Left lung (tissue), 10 donors: ENCODE measurements around the gene ANKRD18A. TPM values are rescaled to one million over a fixed set of nuclear protein-coding genes. Genes with fewer than 3 reads are reported as not detected.

Experiments used
- ATAC-seq: fragments of 200-7000 bp; cut with Tn5 transposase; one replicate; pipeline ENCODE4 v1.9.1; 2020; ENCODE audit warnings: moderate library complexity
- DNase-seq, 4 donors: peaks; one replicate each; pipeline ENCODE4 v3.0.0-alpha.2; 2013 to 2020
- H3K27ac ChIP-seq, 2 donors: fragments of 200-600 bp; sonication (generic) in 1 of 2; one replicate each; pipeline versions ENCODE4 v1.5.0 to v1.8.0; 2020 to 2021
- H3K27me3 ChIP-seq, 2 donors: fragments of 200-600 bp; sonication (generic) in 1 of 2; one replicate each; pipeline versions ENCODE4 v1.5.0 to v1.8.0; 2020 to 2021
- H3K36me3 ChIP-seq, 2 donors: fragments of 200-600 bp; sonication (generic) in 1 of 2; one replicate each; pipeline versions ENCODE4 v1.5.0 to v1.8.0; 2020 to 2021
- H3K4me1 ChIP-seq, 2 donors: fragments of 200-600 bp; one replicate each; pipeline ENCODE4 v1.8.0; 2021
- H3K4me3 ChIP-seq, 2 donors: fragments of 200-600 bp; sonication (generic) in 1 of 2; one replicate each; pipeline versions ENCODE4 v1.5.0 to v1.8.0; 2020 to 2021; ENCODE audit warnings: mild to moderate bottlenecking in 1 of 2
- H3K9me3 ChIP-seq, 2 donors: fragments of 200-600 bp; sonication (generic) in 1 of 2; one replicate each; pipeline versions ENCODE4 v1.5.0 to v1.8.0; 2020 to 2021
- intact Hi-C, 2 donors: fragments of 100-400 bp; cut with DNase I; formaldehyde crosslinking; loops; one replicate each; pipeline versions ENCODE4 v1.11.2 to v1.14.2; 2022
- polyA plus RNA-seq, 6 donors: library from polyadenylated mRNA; unstranded; fragments of 120-200 nt; gene quantifications; one replicate each; pipeline ENCODE4 v1.2.1, GENCODE V29; 2013; ENCODE audit not compliant: insufficient read length in 6 of 6
- total RNA-seq, 2 donors: library from RNA; stranded (reverse); fragmentation: NEBNext Ultra II Directional; extraction: Animal tissue kit (Norgen Biotek cat#: 25700); gene quantifications; one replicate each; pipeline ENCODE4 v1.2.1, GENCODE V29; 2021
- TF ChIP-seq, protein P1 (sequence below), 2 donors: fragments of 200-600 bp; sonication (generic) in 1 of 2; IDR thresholded peaks; one replicate each; pipeline versions ENCODE4 v1.5.0 to v1.8.0; 2021; ENCODE audit warnings: antibody characterized with exemption in 2 of 2
- donor health status: DM: no; HTN: yes; CAD: no.
- donor health status: DM: no; HTN: no; CAD: no.

The ANKRD18A gene
- total and polyA plus RNA-seq, 8 donors: 2.2 to 7.0 (median 3.3) TPM

DNA sequence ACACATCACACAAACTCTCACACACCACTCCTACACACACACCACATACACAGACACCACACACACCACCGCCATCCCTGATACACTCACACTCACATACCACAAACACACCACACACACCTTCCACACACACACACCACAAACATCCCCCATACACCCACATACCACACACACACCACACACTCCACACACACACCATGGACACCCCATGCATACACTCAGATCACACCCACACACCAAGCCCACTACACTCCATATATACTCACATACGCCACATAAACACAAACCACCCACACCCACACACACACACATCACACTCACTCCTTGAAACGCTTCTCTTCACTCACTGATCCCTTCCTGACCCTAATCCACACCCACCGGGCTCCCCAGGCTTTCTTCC lies 9.1 kb upstream of the ANKRD18A start:
- TF ChIP-seq, protein P1, sequence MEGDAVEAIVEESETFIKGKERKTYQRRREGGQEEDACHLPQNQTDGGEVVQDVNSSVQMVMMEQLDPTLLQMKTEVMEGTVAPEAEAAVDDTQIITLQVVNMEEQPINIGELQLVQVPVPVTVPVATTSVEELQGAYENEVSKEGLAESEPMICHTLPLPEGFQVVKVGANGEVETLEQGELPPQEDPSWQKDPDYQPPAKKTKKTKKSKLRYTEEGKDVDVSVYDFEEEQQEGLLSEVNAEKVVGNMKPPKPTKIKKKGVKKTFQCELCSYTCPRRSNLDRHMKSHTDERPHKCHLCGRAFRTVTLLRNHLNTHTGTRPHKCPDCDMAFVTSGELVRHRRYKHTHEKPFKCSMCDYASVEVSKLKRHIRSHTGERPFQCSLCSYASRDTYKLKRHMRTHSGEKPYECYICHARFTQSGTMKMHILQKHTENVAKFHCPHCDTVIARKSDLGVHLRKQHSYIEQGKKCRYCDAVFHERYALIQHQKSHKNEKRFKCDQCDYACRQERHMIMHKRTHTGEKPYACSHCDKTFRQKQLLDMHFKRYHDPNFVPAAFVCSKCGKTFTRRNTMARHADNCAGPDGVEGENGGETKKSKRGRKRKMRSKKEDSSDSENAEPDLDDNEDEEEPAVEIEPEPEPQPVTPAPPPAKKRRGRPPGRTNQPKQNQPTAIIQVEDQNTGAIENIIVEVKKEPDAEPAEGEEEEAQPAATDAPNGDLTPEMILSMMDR (IDR thresholded peaks at IDR 0.05): no peak
- intact Hi-C loops: no loop called here
- DNase-seq (no peak), ATAC-seq (no peak)
- no peaks in the 10 kb centered on the region for H3K27me3 ChIP-seq
- H3K9me3 ChIP-seq: peaks cover 0 to under 1% of the 10 kb centered on the region in 2 donors
- H3K4me3 ChIP-seq: no peak overlapping the region
- no peaks in the 10 kb centered on the region for H3K36me3 ChIP-seq
- no peaks in the 10 kb centered on the region for H3K4me1 ChIP-seq
- H3K27ac ChIP-seq: no peak overlapping the region

DNA sequence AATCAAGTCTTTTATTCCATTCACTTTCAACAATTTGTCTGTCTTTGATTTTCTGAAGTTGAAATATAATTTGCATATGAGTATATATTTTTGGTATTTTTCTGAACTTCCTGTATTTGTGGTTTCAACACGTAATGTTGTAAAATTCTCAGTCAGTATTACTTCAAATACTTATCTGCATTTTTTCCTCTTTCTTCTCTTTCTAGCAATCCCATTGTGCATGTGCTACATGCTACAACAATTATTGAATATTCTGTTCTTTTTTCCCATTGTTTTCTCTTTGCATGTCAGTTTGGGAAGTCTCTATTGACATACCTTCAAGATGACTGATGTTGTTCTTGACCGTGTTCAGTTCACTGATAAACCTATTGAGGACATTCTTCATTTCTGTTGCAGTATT lies 5.6 kb upstream of the ANKRD18A start:
- intact Hi-C loops: no loop called here
- H3K4me1 ChIP-seq: peaks cover 0 to 18% of the 10 kb centered on the region in 2 donors
- H3K9me3 ChIP-seq: peaks cover 0 to 2% of the 10 kb centered on the region in 2 donors
- no peaks in the 10 kb centered on the region for H3K36me3 ChIP-seq
- no peak overlapping the region for H3K27ac ChIP-seq
- no peak overlapping the region for H3K4me3 ChIP-seq
- ATAC-seq: no peak
- no peak for DNase-seq
- TF ChIP-seq, protein P1 (IDR thresholded peaks at IDR 0.05): no peak
- peaks cover 19 to 31% of the 10 kb centered on the region in 2 donors for H3K27me3 ChIP-seq

DNA sequence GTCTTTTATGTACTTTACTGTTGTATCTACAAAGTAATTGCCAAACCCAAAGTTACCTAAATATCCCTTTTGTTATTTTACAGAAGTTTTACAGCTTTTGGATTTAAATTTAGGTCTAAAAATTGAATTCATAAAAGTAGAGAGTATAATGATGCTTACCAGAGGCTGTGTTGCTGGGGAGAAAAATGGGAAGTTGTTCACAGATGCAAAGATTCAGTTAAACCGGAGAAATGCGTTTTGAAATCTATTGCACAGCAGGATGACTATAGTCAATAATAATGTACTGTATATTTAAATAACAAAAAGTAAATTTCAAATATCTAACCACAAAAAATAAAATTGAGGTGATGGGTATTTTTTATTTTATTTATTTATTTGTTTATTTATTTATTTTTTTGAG lies 2.6 kb upstream of the ANKRD18A start:
- intact Hi-C loops: no loop called here
- TF ChIP-seq, protein P1 (IDR thresholded peaks at IDR 0.05): no peak
- Histone ChIP-seq H3K4me3 (no peak overlapping the region), H3K4me1 (peaks cover 0 to 30% of the 10 kb centered on the region in 2 donors), H3K27me3 (peaks cover 37 to 57% of the 10 kb centered on the region in 2 donors), H3K9me3 (peaks cover 0 to 2% of the 10 kb centered on the region in 2 donors), H3K36me3 (no peaks in the 10 kb centered on the region), H3K27ac (no peak overlapping the region)
- ATAC-seq: no peak
- DNase-seq: no peak

DNA sequence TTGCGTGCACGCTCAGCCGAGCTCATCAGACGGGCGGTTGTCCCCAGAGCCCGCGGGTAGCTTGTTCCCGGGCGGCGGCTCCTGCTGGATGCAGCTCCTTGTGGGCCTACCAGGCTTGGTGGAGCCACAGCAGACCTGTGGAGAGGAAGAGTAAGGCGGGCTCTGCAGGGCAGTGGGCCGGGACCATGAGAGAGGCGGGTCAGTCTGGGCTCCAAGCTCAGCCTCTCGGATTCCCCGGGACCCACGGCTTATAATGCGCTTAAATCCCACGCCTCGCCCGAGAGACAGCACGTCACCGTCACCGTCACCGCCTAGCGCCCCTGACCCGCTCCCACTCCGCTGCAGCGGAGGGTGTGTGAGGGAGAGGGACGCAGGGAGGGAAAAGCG lies 1.9 kb upstream of the ANKRD18A start:
- intact Hi-C loops: no loop called here
- H3K36me3 ChIP-seq: no peaks in the 10 kb centered on the region
- peaks cover 37 to 60% of the 10 kb centered on the region in 2 donors for H3K27me3 ChIP-seq
- H3K4me3 ChIP-seq: peak overlapping the region; percentile 23 to 49
- H3K27ac ChIP-seq: no peak overlapping the region
- TF ChIP-seq, protein P1 (IDR thresholded peaks at IDR 0.05): no peak
- H3K9me3 ChIP-seq: peaks cover 0 to 2% of the 10 kb centered on the region in 2 donors
- ATAC-seq: peak; percentile 6
- DNase-seq: peak in 2 of 4 donors; percentile 39 to 82
- peaks cover 0 to 30% of the 10 kb centered on the region in 2 donors for H3K4me1 ChIP-seq

DNA sequence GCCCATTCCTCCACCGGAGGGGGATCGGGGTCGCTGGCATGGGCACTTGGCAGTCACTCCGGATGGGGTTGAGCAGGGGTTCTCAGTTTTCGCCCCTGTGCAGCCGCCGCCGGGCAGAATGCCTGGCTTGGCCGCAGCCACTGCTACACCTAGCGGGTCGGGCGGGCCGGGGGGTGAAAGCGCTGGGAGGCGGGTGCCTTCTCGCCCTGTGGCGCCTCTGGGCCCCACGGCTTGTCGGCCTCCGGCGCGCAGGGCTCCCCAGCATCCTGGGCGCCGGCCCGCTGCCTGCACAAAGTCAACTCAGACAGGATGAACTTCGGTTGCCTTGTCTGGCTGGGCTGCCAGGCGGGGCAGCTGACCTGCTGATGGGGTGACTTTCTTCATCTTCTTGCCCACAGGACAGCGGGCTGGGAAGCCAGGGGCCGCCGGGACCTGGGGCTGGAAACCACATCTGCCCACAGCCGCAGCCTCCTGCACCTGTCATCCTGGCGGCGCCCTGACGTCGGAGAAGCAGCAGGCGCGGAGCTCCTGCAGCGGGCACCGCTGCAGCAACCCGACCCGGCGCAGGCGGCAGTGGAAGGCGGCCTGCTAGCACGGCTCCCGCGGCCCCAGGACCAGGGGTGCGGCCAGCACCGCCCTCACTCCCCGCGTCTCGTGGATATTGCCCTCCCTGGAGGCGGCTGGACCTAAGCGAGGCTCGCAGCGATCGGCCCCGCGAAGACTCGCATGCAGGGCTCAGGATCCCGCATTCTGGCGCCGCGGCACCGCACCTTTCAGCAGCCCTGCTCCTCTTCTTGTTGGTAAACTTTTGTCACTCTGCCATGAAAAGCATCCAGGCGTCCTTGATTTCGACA lies 1.3 kb upstream of the ANKRD18A start:
- Histone ChIP-seq H3K4me3 (peak overlapping the region; percentile 23 to 49), H3K27me3 (peaks cover 37 to 65% of the 10 kb centered on the region in 2 donors)
- peak; percentile 44 for ATAC-seq

More for the DNA sequence above, 1.3 kb upstream of the ANKRD18A start:
- TF ChIP-seq, protein P1 (IDR thresholded peaks at IDR 0.05): no peak
- peak in 3 of 4 donors; percentile 14 to 90 (median 40) for DNase-seq
- Histone ChIP-seq H3K36me3 (no peaks in the 10 kb centered on the region), H3K27ac (peak overlapping the region; percentile 45 to 61), H3K9me3 (peaks cover 0 to 2% of the 10 kb centered on the region in 2 donors), H3K4me1 (peaks cover 0 to 30% of the 10 kb centered on the region in 2 donors)
- intact Hi-C loops: no loop called here
